ENCODE data around the gene TMEM91.

- TF ChIP-seq POLR2A (IDR thresholded peaks at IDR 0.05; ENCODE audit: control extremely low read depth in 1 of 2, low read depth in 2 of 2, low read length in 2 of 2) (no peak), CTCF (IDR thresholded peaks at IDR 0.05; ENCODE audit: control extremely low read depth in 1 of 3, insufficient read depth in 1 of 3, low read depth in 1 of 3, low read length in 3 of 3) (no peak), YY1 (IDR thresholded peaks at IDR 0.05; ENCODE audit: low read depth, low read length) (no peak), TBP (IDR thresholded peaks at IDR 0.05; ENCODE audit: low read depth, low read length) (no peak), RAD21 (IDR thresholded peaks at IDR 0.05 in 1 of 2, conservative IDR thresholded peaks at IDR 0.05 in 1 of 2; ENCODE audit: low read depth in 2 of 2, low read length in 2 of 2) (no peak), CEBPB (IDR thresholded peaks at IDR 0.05; ENCODE audit: low read depth, low read length) (no peak), FOSL1 (IDR thresholded peaks at IDR 0.05; ENCODE audit: insufficient read depth, low read depth, low read length) (no peak), SRF (IDR thresholded peaks at IDR 0.05; ENCODE audit: low read depth, low read length) (no peak), MAFK (IDR thresholded peaks at IDR 0.05; ENCODE audit: low read depth, low read length) (no peak), TAF1 (IDR thresholded peaks at IDR 0.05; ENCODE audit: low read depth, low read length) (no peak)
Measured at GRCh38 chr19:41363371-41363752, 13.0 kb upstream of the TMEM91 start.

All from H1 (cell line).